NCI-H1417 treated with DMSO at 0.1 percent for 48 hours (cell line): Measurements from ENCODE around the gene PLA2G2A.
"Not testable (repeated sequence)": the region's sequence is repeated elsewhere in the genome, so short reads cannot be mapped to it uniquely, and the experiment has no call there.

ENCODE experiments used
- DNase-seq: peaks from one replicate; lab custom pipeline; 2025; lab: John Stamatoyannopoulos, UW

Gene PLA2G2A

GRCh38 chr1:19973616-19974015 is 5.8 kb downstream of the PLA2G2A start:
- DNase-seq = no peak

GRCh38 chr1:19971664-19972063 is 7.8 kb downstream of the PLA2G2A start:
- DNase-seq = no peak

- no peak for DNase-seq
These were observed 9.3 kb downstream of the PLA2G2A start for GRCh38 chr1:19969898-19970660.

DNA sequence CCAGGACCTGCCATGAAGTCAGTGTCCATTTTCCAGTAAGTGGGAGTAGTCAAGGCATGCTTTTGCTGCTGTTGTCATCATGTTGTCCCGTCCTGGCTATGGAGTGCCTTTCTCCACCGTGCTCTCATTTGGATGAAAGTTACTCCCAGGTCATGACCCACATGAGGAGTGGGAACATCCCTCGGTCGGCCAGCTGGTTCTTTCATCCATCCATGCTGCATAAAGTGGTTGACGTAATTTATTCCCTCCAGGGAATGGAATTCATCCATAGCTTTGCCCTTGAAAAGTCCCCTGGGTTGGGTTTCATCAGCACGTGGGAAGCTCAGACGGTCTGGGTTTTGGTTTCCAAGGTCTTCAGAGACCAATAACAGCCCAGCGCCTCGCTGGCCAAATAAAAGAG is 11.6 kb downstream of the PLA2G2A start:
- no peak for DNase-seq

GRCh38 chr1:19964542-19964941 is 14.9 kb downstream of the PLA2G2A start:
- DNase-seq = no peak

DNA sequence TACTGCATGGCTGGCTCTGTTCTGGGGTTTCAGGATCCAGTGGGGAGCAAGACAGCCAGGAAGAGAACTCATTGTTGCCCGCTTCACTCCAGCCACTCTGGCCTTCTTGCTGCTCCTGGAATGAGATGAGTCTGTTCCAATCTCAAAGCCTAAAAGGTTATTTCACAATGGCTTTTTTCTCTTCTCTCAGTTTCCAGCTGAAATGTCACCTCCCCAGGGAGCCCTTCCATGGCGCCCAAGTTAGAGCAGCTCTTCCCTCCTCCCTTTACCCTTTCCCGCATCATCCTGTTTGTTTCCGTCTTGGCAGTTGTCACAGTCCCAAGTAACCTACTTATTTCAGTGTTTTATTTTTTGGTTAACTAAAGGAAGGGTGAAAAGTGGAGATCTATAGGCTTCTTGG is 15.8 kb downstream of the PLA2G2A start:
- no peak for DNase-seq

DNA sequence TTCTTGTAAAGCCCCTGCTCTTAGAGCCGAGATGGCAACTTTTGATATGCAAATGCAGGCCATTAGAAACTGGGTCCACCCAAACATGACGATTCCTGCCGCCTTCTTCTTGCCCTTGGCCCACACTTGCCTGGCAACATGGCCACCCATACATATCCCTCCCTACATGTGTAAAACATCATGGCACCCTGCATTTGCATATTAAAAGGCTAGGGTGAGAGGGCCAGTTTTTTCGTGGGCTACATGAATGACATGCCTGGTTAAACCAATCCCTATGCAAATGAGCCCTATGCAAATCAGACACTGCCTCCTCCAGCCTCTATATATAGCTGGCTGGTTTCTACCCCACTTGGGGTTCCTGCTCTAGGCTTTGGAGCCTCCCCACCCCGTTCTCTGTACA is 18.8 kb downstream of the PLA2G2A start:
- DNase-seq = no peak

GRCh38 chr1:19957779-19958178 is 21.6 kb downstream of the PLA2G2A start:
- DNase-seq = no peak

GRCh38 chr1:19955534-19956170 is 23.8 kb downstream of the PLA2G2A start:
- DNase-seq = no peak

GRCh38 chr1:19954059-19954458 is 25.4 kb downstream of the PLA2G2A start:
- DNase-seq = no peak

DNA sequence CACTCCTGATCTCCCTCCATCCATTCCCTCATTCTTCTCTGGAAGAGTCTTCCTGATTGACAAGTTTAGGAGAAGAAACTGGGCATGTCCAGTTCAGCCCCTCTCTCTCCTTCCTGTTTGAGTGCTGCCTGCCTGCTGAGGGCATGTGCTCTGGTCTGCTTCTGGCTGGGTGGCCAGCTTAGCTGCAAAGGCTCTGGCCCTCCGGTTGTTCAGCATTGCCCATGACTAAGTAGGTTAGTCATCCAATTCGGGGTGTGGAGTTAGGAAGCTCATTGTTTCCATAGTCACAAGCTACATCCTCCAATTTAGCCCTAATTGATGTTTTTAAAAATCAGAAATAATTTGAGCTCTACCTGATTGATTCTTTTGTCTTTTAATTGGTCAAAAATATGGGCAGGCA is 30.4 kb downstream of the PLA2G2A start:
- no peak for DNase-seq

GRCh38 chr1:19946971-19947370 is 32.4 kb downstream of the PLA2G2A start:
- no peak for DNase-seq

DNA sequence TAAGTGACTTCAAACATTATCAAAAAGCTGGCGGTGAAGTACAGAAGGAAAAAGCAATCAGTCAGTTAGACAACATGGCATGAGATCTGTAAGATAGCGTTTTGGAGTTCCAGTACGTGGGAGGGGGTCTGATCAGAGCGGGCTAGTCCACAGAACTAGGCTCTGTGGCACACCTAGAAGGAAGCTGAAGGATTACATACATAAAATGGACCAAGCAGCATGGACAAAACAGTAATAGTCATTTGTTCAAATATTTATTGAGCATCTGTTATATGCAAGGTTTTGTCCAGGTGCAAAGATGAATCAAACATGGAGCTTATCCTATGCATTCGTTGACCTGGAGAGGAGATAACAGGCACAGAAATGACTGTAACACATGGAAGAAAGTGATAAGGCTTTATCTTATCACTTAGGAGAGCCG is 33.1 kb downstream of the PLA2G2A start:
- no peak for DNase-seq

- DNase-seq = no peak
These were observed 33.5 kb downstream of the PLA2G2A start for GRCh38 chr1:19945914-19946313.

GRCh38 chr1:19942657-19943056 is 36.8 kb downstream of the PLA2G2A start:
- DNase-seq = no peak

DNA sequence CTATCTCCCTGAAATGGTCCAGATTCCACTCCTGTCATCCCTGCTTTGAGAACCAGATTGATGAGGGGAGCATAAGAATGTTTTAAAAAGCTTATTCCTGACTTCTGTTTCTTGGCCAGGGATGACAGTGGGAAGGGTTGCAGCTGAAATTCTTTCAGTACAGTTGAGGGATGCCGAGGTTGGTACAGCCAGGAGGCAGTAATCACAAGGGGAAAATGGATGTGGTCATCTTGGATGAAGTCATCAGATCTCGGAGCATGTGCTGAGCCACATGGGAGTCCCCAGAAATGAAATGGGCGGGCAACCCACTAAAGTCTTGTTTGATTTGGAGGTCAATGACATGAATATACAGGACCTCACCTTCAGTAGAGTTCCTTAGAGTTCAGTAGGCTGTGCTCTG is 37.3 kb downstream of the PLA2G2A start:
- DNase-seq = no peak

DNA sequence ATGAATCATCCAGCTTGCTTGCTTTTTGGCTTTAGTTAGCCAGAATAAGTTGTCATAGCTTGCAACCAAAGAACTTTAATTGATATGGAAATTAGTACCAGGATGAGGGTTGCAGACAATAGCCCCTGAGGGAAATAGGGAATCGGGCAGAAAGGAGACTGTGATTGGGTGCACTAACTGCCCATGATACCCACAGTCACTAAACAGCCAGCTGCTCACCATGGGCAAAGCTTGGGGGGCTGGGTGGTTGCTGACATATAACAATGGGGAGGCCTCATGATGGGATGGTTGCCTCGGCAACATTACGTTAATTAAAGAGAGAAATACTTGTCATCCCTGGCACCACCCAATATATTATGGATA is 38.2 kb downstream of the PLA2G2A start:
- DNase-seq = no peak

DNA sequence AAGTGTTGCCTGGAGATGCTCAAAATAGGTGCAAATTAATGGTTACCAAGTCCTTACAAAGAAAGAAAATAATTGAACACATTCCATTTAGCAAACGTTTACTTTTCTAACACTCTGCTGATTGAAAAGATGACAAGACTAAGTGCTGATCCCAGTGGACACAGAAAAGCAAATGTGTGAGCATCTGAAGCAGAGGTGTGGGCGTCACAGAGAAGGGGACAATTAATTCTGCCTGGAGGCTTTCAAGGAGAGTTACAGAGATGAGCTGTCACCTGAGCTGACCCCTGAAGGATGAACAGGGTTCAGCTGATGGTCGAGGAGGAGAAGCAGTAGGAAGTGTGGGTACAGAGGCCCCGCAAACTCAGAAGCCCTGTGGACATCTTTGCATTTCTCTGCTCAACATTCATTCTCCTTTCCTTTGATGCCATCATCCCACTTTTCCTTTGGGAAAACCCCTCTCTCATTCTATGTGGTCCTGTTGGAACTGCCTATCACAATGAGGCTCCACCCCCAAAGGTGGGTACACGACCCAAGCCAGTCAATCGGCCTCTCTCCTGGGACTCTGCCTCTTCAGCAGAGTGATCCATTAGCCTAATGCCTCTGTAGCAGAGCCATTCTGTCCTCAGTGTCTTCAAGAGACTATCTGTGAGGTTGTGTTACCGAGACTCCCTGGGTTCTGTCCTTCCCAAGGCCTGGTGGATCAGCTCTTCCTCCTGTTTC is 38.8 kb downstream of the PLA2G2A start:
- no peak for DNase-seq

DNA sequence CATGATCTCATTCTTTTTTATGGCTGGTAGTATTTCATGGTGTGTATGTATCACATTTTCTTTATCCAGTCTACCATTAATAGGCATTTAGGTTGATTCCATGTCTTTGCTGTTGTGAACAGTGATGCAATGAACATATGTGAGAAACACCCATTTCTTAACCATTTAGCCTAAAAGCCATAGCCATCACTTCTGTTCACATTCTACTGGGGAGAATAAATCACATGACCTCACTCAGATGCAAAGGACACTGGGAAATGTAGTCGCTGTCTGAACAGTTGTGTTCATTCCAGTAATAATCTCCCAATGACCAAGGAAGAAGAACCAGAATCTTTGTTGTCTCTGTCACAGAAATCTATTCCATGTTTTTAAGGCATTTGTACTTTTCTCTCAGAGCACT is 40.9 kb downstream of the PLA2G2A start:
- no peak for DNase-seq

DNA sequence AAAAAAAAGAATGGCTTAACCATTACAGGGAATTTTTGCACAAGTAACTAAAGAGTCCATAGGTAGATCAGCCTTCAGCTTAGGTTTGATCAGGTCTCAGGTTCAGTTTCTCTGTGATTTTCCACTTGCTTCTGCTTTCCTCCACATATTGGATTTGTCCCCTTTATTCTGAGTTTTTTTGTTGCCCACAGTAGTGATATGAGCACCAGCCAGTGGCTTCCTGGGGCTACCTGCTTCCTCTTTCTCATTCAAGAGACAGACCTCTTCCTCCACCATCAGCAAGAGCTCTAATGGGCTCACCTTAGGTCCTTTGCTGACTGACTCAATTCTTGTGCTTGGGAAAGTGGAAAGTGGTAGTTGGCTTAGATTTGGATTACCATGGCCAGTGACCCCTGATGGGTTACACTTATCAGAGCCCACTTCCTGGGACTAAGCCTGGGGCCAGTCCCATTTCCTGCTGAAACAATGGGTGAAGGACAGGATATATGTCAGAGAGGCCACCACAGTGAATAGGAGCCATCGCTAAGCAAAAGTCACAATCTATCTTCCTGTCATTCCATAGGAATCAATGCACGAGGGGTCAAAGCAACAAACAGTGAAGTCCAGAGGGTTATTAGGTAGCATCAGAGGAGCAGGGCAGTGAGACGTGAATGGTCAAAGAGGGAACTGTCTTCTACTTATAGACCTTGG is 43.2 kb downstream of the PLA2G2A start:
- DNase-seq = no peak

DNA sequence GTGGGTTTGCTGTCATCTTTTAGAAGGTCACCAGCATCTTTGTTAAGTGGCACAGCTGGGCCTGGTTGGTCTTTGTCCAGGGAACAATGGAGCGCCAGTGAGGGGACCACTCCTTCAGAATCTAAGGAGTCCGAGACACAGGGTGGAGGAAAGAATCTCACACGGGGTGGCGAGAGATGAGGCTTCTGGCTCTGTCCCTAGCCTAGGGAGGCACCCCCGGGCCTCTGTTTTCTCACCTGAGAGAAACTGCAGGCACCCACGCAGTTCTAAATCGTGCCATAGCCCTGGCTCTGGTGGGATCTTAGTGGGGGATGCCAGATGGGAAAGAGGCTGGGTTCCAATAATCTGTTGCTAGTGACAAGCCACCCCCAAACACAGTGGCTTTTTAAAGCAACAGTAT is 45.1 kb downstream of the PLA2G2A start:
- DNase-seq = no peak

GRCh38 chr1:19932866-19933265 is 46.6 kb downstream of the PLA2G2A start:
- no peak for DNase-seq

DNA sequence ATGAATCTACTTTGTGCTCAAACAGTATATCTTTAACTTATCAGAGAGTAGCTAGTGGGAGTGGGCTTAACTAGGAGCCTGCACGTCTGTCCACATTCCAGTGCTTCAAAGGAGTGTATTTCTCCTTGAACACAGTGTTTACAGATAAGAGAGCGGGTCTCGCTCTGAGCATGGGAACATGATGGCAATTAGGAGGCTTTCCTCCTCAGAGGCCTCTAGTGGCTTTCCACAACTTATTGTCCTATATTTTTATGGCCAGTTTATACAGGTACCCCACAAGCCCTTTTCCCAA is 52.3 kb downstream of the PLA2G2A start:
- not testable (repeated sequence) for DNase-seq
